Measurements from ENCODE around the gene OTX2.
A peak's percentile ranks its signal among the peaks of the same experiment; 100 is the strongest.

The OTX2 gene

DNA sequence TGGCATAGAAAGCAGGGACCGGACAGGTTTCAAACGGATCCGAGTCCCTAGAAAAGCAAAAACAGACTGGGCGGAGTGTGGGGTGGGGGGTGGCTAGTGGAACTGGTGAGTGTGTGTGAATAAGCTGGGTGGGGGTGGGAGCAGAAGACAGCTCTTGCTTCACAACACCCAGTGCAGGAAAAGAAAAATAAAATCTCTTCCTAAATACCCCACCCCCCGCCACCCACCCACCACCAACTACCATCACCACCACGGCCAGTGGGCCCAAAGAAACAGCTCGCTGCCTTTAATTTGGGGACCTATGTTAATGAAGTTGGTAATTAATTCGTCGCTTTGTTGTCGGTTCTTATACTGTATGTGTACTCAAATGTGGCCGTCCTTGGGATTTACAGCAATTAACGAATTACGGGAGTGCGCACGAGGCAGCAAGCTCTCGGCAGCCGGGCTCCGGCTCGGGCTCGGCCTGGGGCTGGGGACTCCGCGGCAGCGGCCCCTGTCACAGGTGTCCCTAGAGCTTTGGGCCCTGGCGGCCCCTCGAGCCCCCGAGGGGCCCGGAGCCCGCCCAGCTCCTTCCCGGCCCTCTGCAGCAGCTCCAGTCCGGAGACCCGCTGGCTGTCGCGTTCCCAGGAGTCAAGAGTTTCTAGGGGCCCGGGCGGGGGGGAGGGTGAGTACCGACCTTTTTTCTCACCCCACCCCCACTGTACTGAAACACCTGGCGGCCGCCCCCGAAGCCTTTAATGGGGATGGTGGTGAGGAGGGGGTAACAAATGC lies 1.5 kb upstream of the OTX2 start:
- DNase-seq: no peak

GRCh38 chr14:56810836-56811592 lies 735 bp upstream of the OTX2 start:
- DNase-seq: no peak

- no peak for DNase-seq
Measured at GRCh38 chr14:56809270-56810146, 771 bp downstream of the OTX2 start.

- no peak for DNase-seq
Measured at GRCh38 chr14:56808383-56809269, 1.7 kb downstream of the OTX2 start.

DNA sequence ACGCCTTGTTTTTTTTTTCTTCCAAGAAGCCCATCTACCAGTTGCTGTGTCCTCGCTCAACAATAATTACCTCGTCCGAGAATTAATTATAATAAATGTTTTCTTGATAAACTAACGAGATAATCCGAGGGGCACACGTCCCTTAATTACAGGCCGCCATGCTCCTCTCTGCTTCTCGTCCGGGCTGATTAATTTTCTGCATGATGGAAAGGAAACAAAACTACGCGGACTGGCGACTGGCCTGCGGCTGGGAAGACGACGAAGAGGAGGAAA lies 2.2 kb downstream of the OTX2 start:
- DNase-seq: no peak

GRCh38 chr14:56807386-56808109 lies 2.7 kb downstream of the OTX2 start:
- DNase-seq: no peak

GRCh38 chr14:56806760-56807159 lies 3.5 kb downstream of the OTX2 start:
- DNase-seq: no peak

DNA sequence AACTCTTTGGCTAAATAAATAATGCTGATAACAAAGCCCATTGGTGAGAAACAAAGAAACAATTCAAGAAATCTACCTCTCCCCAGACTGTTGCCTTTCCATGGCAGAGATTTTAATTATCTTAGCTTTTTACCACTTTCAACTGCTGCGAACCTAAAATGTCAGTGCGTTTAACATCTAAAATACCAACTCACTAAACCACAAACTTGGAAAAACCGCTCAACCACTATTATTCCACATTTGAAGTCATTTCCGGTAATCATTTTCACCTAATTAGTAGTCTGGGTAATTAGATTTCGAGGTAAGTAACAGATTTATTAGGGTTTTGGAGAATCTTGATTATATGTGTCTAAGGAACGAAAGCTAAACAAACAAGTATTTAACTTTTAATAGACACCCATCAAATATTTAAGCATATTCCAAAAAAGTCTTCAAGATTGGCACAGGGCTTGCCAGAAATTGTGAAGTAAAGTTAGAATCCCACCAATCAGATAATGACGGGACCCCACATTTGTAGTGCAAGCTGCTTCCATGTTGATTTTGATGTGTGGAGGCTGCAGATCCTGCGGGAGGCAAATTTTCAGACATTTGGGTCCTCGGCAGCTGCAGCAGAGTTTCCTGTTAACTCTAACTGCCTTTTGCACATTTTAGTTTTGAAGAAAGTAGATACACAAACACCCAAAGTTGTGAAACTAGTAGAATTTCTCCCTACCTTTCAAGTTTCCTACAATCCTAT lies 4.1 kb downstream of the OTX2 start:
- no peak for DNase-seq

DNA sequence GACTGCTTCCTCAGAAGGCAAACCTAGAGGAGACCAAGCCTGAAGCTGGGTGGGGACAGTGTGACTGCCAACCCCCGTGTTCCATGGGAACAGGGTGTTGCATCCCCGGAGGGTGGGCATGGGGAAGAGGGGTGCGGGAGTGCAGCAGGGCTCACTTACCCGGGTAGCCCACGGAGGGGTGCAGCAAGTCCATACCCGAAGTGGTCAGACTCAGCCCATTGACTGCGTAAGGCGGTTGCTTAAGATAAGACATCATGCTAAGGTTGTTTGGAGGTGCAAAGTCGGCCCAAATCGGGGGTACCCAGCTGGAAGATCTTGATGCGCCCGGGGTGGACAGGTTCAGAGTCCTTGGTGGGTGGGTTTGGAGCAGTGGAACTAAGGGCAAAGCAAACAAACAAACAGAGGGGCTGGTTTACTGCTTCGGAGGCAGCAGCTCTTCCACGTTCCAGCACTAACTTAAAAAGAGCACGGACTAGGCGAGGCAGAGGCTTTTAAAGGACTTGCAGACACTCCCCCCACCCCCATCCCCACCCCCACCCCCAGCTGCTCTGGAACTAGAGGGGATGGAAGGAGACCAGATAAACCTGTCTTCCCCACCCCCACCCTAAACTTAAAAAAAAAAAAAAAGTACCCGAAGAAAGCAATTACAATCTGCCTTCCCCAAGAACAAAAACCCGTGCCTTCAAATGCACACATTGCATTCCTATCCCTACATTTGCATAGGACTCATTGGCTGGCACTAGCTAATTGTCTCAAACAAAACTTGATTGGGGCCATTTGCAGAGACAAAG lies 4.9 kb downstream of the OTX2 start:
- no peak for DNase-seq

DNA sequence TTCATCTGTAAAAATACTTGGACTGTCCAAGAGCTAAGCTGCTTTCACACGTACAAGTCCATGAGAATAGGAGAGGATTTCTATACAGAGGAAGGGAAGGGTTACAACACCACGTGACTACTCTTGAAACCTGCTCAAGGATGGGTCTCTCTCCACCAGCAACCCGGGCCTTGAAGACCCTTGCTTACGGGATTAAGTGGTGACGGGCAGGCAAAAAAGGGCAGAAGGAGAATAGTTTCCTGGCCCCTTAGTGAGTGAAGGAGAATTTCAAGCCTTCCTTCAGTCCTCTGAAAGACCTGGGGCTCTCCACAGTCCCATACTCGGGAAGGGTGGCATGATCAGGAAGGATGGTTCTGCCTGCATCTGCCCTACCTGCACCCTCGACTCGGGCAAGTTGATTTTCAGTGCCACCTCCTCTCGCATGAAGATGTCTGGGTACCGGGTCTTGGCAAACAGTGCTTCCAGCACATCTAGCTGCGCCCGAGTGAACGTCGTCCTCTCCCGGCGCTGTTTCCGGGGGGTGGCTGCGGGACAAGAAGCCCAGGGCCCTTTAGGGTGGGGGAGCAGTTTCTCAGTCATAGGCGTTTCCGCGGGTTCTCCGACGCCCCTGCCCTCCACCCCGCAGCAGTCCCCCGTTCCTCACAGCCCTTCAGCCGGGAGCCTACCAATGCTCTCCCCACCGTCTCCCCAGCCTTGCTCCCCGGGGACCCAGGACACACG lies 6.3 kb downstream of the OTX2 start:
- no peak for DNase-seq

DNA sequence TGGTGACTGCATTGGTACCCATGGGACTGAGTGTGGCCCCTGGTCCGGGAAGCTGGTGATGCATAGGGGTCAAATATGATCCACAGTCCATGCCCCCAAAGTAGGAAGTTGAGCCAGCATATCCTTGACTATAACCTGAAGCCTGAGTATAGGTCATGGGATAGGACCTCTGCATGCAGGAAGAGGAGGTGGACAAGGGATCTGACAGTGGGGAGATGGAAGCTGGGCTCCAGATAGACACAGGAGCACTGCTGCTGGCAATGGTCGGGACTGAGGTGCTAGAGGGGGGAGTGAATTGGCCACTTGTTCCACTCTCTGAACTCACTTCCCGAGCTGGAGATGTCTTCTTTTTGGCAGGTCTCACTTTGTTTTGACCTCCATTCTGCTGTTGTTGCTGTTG lies 8.4 kb downstream of the OTX2 start:
- DNase-seq: no peak

DNA sequence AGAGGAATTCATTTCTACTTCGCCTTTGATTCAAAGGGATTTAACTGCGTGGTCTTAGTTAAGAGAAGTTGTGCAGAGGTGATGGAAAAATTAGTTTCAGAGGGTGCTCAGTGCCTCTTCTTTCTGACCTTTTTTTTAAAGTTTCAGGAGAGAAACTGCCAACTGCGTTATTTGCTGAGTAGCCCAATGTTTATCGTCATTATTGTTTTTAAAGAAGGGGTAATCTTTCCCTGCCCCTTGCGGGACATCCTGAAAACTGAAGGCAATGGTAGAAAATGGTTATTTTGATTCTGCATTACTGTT lies 11.0 kb downstream of the OTX2 start:
- DNase-seq: no peak

GRCh38 chr14:56798447-56799342 lies 11.6 kb downstream of the OTX2 start:
- no peak for DNase-seq

- DNase-seq: no peak
Measured at GRCh38 chr14:56797569-56798446, 12.5 kb downstream of the OTX2 start.

- DNase-seq: no peak
Measured at GRCh38 chr14:56797003-56797568, 13.2 kb downstream of the OTX2 start.

DNA sequence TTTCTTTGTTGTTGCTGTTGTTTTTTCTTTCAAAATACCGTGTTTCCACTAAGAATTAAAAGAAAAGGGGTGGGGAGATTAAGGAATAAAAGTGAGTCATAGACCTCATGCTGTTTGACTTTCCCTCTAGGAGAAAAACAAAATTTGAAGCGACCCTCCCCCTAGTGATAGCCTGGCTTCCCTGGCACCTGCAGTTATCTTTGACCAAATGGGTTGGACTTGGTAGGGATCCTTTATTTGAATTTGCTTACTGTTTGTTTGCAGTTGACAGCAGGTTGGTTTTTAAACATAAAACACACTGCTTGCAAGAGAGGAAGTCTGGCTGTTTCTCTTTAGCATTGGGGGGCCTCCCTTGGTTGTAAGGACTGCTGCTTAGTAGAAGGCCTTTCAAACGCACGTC lies 14.0 kb downstream of the OTX2 start:
- DNase-seq: peak; percentile 27

DNA sequence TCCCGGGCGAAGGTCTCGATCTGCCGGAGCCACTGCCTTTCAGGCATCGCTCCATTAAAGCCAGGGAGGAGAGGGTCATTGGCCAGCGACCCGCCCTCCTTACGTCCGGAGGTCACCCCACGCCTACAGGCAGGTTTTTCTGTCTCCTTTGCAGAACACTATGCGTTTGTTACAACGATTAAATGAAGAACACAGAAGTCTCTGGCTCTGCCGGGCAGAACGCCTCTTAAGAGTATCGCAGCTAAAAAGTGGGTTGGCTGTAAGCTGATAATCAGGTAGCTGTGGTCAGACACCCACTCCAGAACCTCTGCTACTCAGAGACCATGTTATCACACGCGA lies 15.0 kb downstream of the OTX2 start:
- DNase-seq: no peak

Data from COR-L47 (cell line).